ENCODE data around the gene DPP3.

DPP3 gene

DNA sequence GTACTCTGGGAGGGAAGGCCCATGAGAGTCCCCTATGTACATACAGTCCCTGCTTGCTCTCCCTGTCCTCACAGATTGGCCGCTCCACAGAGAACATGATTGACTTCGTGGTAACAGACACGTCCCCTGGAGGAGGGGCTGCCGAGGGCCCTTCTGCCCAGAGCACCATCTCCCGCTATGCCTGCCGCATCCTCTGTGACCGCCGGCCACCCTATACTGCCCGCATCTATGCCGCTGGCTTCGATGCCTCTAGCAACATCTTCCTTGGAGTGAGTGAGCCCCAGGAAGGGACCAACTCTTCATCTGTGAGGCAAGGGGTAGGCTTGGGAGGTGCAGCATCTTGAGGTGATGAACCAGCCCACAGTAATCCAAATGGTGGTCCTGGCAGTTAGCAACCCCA lies 7.1 kb upstream of the DPP3 start:
- no peak overlapping the region for H3K4me3 ChIP-seq (IDR thresholded peaks at IDR 0.05; ENCODE audit: insufficient read depth, low read depth, low read length)
- H3K9ac ChIP-seq: no peak overlapping the region
- H2AFZ ChIP-seq (ENCODE audit: low read depth): no peak overlapping the region
- H3K4me2 ChIP-seq: no peak overlapping the region
- H3K27ac ChIP-seq: no peak overlapping the region
- H4K20me1 ChIP-seq (ENCODE audit: insufficient read depth): no peaks in the 10 kb centered on the region
- no peaks in the 10 kb centered on the region for H3K36me3 ChIP-seq (ENCODE audit: insufficient read depth)
- H3K79me2 ChIP-seq (ENCODE audit: insufficient read depth, low read depth): no peaks in the 10 kb centered on the region
- TF ChIP-seq, protein P1, sequence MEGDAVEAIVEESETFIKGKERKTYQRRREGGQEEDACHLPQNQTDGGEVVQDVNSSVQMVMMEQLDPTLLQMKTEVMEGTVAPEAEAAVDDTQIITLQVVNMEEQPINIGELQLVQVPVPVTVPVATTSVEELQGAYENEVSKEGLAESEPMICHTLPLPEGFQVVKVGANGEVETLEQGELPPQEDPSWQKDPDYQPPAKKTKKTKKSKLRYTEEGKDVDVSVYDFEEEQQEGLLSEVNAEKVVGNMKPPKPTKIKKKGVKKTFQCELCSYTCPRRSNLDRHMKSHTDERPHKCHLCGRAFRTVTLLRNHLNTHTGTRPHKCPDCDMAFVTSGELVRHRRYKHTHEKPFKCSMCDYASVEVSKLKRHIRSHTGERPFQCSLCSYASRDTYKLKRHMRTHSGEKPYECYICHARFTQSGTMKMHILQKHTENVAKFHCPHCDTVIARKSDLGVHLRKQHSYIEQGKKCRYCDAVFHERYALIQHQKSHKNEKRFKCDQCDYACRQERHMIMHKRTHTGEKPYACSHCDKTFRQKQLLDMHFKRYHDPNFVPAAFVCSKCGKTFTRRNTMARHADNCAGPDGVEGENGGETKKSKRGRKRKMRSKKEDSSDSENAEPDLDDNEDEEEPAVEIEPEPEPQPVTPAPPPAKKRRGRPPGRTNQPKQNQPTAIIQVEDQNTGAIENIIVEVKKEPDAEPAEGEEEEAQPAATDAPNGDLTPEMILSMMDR (conservative IDR thresholded peaks at IDR 0.05; ENCODE audit: low read depth, low read length): no peak
- H3K27me3 ChIP-seq (ENCODE audit: insufficient read depth, low read depth): no peaks in the 10 kb centered on the region
- no peaks in the 10 kb centered on the region for H3K4me1 ChIP-seq (ENCODE audit: low read depth, poor library complexity, severe bottlenecking)

DNA sequence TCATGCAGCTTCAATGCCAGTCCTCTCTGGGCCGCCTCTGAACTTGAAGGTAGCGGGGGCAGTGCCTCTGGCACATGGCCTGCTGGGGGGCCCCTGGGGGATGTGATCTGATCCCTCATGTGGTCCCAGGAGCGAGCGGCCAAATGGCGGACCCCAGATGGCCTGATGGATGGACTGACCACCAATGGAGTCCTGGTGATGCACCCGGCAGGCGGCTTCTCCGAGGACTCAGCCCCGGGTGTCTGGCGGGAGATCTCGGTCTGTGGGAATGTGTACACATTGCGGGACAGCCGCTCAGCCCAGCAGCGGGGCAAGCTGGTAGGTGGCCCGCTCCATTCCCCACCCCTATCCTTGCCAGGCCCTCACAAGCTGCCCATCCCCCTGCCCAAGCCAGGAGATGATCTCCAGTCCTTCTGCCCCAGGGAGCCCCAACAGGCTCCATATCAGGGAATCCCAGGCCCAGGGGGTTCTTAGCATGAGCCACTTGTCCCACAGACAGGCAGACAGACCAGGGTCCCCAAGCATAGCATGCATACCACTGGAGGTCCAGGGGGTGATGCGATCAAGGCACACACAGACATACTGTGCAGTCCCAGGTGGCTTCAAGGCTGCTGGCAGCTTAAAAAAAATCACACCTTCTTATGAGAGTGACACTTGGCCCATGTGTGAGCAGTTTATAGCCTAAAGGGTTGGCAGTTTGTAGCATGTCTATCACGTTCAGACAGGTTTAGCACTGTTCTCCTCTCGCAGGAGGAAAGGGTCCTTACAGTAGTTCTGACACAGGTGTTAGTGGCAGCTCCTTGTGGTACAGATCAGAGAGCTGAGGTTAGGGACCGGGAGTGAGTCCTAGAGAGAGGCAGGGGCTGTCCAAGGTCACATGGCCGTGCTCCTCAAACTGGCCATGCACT lies 6.4 kb upstream of the DPP3 start:
- Histone ChIP-seq H3K79me2 (ENCODE audit: insufficient read depth, low read depth) (no peaks in the 10 kb centered on the region), H3K27ac (no peak overlapping the region), H3K9ac (no peak overlapping the region), H4K20me1 (ENCODE audit: insufficient read depth) (no peaks in the 10 kb centered on the region), H3K36me3 (ENCODE audit: insufficient read depth) (no peaks in the 10 kb centered on the region), H3K4me3 (IDR thresholded peaks at IDR 0.05; ENCODE audit: insufficient read depth, low read depth, low read length) (no peak overlapping the region), H3K27me3 (ENCODE audit: insufficient read depth, low read depth) (no peaks in the 10 kb centered on the region), H3K4me1 (ENCODE audit: low read depth, poor library complexity, severe bottlenecking) (peaks cover 2% of the 10 kb centered on the region), H3K4me2 (no peak overlapping the region), H2AFZ (ENCODE audit: low read depth) (no peak overlapping the region)
- TF ChIP-seq, protein P1 (conservative IDR thresholded peaks at IDR 0.05; ENCODE audit: low read depth, low read length): no peak

DNA sequence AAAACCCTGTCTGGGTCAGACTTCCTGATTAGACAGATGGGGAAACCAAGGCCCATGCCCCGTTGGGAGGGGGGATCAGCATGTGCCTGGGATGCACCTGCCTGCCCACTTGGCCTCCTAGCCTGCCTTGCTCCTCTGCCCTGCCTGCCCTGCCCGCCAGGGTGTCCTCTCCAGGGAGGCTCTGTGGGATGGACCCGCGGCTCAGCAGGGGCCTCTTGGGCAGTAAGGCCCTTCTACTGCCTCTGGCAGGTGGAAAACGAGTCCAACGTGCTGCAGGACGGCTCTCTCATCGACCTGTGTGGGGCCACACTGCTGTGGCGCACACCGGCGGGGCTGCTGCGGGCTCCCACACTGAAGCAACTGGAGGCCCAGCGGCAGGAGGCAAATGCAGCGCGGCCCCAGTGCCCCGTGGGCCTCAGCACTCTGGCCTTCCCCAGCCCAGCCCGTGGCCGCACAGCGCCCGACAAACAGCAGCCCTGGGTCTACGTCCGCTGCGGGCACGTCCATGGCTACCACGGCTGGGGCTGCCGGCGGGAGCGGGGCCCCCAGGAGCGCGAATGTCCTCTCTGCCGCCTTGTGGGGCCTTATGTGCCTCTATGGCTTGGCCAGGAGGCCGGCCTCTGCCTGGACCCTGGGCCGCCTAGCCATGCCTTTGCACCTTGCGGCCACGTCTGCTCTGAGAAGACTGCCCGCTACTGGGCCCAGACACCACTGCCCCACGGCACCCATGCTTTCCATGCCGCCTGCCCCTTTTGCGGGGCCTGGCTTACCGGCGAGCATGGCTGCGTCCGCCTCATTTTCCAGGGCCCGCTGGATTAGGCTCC lies 4.7 kb upstream of the DPP3 start:
- no peak overlapping the region for H3K4me2 ChIP-seq
- H3K27ac ChIP-seq: no peak overlapping the region
- H3K36me3 ChIP-seq (ENCODE audit: insufficient read depth): no peaks in the 10 kb centered on the region
- H3K79me2 ChIP-seq (ENCODE audit: insufficient read depth, low read depth): peaks cover 8% of the 10 kb centered on the region; the same call in 1 of the 2 replicates
- no peaks in the 10 kb centered on the region for H4K20me1 ChIP-seq (ENCODE audit: insufficient read depth)
- TF ChIP-seq, protein P1 (conservative IDR thresholded peaks at IDR 0.05; ENCODE audit: low read depth, low read length): no peak
- H3K9ac ChIP-seq: no peak overlapping the region
- H3K27me3 ChIP-seq (ENCODE audit: insufficient read depth, low read depth): no peaks in the 10 kb centered on the region
- no peak overlapping the region for H2AFZ ChIP-seq (ENCODE audit: low read depth)
- H3K4me1 ChIP-seq (ENCODE audit: low read depth, poor library complexity, severe bottlenecking): peaks cover 6% of the 10 kb centered on the region
- H3K4me3 ChIP-seq (IDR thresholded peaks at IDR 0.05; ENCODE audit: insufficient read depth, low read depth, low read length): no peak overlapping the region

DNA sequence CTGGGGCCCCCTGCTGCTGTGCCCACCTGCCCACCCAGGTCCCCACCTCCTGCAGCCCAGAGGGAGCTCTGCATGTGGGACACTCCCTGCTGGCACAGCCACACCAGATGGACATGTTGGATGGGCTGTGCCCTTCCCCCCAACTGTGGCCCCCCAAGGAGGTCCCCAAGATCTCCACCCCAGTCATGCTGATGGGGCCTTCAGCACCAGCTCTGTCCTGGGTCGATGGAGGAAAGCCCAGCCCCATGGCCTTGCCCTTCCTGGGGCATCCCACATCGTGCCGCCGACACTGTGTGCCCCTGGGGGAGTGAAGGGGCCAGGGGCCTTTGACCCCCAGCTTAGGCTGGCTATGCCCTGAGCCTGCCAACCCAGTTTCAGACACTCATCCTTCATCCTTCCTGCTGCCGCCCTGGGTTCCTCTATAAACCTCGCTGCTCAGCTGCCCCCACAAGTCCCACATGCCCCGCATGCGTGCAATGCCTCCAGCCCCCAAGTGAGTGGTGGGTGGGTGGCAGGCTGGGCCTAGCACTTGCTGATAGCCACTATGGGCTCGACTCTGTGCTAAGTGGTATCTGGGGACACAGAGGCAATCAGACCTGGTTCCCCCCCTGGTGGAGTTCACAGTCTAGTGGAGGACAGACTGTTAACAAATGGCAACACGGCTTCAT lies 3.9 kb upstream of the DPP3 start:
- H3K79me2 ChIP-seq (ENCODE audit: insufficient read depth, low read depth): peaks cover 13% of the 10 kb centered on the region; the same call in 1 of the 2 replicates
- no peak overlapping the region for H2AFZ ChIP-seq (ENCODE audit: low read depth)
- no peaks in the 10 kb centered on the region for H3K27me3 ChIP-seq (ENCODE audit: insufficient read depth, low read depth)
- no peak overlapping the region for H3K4me3 ChIP-seq (IDR thresholded peaks at IDR 0.05; ENCODE audit: insufficient read depth, low read depth, low read length)
- no peaks in the 10 kb centered on the region for H4K20me1 ChIP-seq (ENCODE audit: insufficient read depth)
- H3K9ac ChIP-seq: no peak overlapping the region
- no peak overlapping the region for H3K4me2 ChIP-seq
- H3K4me1 ChIP-seq (ENCODE audit: low read depth, poor library complexity, severe bottlenecking): peaks cover 13% of the 10 kb centered on the region
- no peaks in the 10 kb centered on the region for H3K36me3 ChIP-seq (ENCODE audit: insufficient read depth)
- TF ChIP-seq, protein P1 (conservative IDR thresholded peaks at IDR 0.05; ENCODE audit: low read depth, low read length): no peak
- H3K27ac ChIP-seq: no peak overlapping the region
